ENCODE results near the gene PPDPF. TPM values are rescaled to one million over a fixed set of nuclear protein-coding genes. Genes with fewer than 3 reads are reported as not detected.

PPDPF gene
- total RNA-seq, 4 donors from 2014 or later: 142 to 613 (median 338) TPM

DNA sequence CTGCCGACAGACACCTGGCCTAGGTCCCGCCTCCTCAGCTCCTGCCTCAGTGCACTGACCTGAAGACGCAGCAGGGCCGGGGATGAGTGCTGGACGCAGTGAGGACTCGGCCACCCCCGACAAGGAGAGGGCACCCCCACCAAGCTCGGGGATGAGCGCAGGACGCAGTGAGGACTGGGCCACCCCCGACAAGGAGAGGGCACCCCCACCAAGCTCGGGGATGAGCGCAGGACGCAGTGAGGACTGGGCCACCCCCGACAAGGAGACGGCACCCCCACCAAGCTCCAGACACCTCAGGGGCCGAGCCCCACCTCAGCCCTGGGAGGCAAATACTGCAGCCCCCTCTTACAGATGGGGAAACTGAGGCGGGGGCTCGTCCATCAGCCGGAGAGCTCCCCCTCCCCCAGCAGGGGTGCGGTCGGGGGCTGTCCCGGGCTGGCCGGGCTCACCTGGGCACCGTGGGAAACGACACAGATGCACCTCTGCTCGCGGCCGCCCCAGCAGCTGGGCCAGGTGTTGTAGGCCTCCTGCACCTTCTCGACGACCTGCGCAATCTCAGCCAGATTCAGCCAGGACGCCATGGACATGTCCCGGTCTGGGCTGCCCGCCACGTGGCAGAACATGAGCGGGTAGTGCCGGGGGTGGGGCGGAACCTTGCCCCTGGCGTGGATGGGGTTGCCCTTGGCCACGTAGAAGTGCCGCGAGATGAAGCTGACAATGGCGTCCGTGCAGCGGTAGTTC is 46.0 kb downstream of the PPDPF start:
- Histone ChIP-seq H3K27ac (no peak overlapping the region), H3K9me3 (no peaks in the 10 kb centered on the region), H3K4me1 (peaks cover 0 to 15% (median 5%) of the 10 kb centered on the region in 3 donors), H3K36me3 (peaks cover 18 to 68% (median 28%) of the 10 kb centered on the region in 3 donors), H3K4me3 (peak overlapping the region in 1 of 4 donors; percentile 42), H3K27me3 (no peaks in the 10 kb centered on the region)
- TF ChIP-seq, protein P1, sequence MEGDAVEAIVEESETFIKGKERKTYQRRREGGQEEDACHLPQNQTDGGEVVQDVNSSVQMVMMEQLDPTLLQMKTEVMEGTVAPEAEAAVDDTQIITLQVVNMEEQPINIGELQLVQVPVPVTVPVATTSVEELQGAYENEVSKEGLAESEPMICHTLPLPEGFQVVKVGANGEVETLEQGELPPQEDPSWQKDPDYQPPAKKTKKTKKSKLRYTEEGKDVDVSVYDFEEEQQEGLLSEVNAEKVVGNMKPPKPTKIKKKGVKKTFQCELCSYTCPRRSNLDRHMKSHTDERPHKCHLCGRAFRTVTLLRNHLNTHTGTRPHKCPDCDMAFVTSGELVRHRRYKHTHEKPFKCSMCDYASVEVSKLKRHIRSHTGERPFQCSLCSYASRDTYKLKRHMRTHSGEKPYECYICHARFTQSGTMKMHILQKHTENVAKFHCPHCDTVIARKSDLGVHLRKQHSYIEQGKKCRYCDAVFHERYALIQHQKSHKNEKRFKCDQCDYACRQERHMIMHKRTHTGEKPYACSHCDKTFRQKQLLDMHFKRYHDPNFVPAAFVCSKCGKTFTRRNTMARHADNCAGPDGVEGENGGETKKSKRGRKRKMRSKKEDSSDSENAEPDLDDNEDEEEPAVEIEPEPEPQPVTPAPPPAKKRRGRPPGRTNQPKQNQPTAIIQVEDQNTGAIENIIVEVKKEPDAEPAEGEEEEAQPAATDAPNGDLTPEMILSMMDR (IDR thresholded peaks at IDR 0.05): no peak
- TF ChIP-seq POLR2A (IDR thresholded peaks at IDR 0.05): no peak
- DNase-seq: no peak
- intact Hi-C loops (cut with DNase I): no loop called here
- 76 to 89% methylated on average over 7 to 8 of the region's 46 CpGs for WGBS, 2 donors

DNA sequence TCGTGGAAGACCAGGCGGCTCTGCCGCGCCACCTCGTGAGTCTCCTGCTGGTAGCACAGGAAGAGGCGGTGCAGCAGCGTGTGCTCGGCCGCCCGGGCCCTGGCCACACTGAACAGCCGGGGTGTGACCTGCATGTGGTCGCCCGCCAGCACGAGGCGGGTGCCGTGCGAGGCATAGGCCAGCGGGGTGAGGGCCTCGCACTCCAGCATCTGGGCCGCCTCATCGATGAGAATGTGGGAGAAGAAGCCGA is 46.5 kb downstream of the PPDPF start:
- Histone ChIP-seq H3K36me3 (peaks cover 17 to 66% (median 24%) of the 10 kb centered on the region in 3 donors), H3K27ac (peak overlapping the region in 1 of 4 donors; percentile 67), H3K9me3 (no peaks in the 10 kb centered on the region), H3K4me3 (peak overlapping the region in 1 of 4 donors; percentile 42), H3K4me1 (peaks cover 0 to 17% (median 5%) of the 10 kb centered on the region in 3 donors), H3K27me3 (no peaks in the 10 kb centered on the region)
- TF ChIP-seq POLR2A (IDR thresholded peaks at IDR 0.05): no peak
- TF ChIP-seq, protein P1 (IDR thresholded peaks at IDR 0.05): no peak
- intact Hi-C loops (cut with DNase I): no loop called here
- 83% methylated on average over 8 of the region's 22 CpGs; no CpG with 5 or more reads in 1 of the 2 donors for WGBS, 2 donors
- DNase-seq: no peak

DNA sequence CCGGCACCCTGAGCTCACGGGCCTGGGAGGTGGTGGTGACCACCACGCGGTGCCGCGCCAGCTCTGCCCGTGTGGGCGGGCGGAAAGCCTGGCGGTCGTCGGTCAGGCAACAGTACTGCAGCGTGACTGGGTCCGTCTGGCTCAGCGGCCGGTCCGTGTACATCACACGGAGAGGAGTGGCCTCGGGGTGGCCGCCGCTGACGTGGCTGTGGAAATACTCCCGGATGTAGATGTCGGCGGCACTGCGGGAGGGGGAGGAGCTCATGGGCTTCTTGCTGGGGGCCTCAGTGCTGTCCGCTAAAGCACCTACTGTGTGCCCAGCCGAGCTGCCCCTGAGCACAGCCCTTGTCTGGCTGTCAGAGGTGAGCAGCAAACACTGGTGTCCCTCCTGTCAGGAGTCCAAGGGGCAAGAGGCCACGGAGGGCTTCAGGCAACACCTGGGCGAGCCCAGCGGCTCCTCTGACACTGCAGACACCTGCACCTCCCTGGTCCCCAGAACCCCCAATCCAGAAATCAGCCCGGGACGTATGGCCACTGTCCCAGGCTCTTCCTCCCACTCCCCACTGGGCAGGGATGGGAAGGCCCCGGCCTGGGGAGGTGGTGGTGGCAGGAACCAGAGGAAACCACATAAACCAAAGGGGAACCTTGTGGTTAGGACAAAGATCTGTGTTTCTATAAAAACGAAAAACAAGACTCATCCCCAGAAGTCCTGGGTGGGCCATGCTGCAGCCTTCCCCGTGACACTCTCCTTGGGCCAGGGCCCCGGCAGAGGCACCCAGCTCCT is 47.0 kb downstream of the PPDPF start:
- no peak for DNase-seq
- TF ChIP-seq, protein P1 (IDR thresholded peaks at IDR 0.05): no peak
- TF ChIP-seq POLR2A (IDR thresholded peaks at IDR 0.05): peak in 1 of 4 donors; percentile 32
- 59 to 65% methylated on average over 12 to 19 of the region's 37 CpGs for WGBS, 2 donors
- Histone ChIP-seq H3K4me3 (peak overlapping the region in 2 of 4 donors; percentile 10 to 42), H3K9me3 (no peaks in the 10 kb centered on the region), H3K4me1 (peaks cover 0 to 22% (median 5%) of the 10 kb centered on the region in 3 donors), H3K27ac (peak overlapping the region in 2 of 4 donors; percentile 50 to 67), H3K36me3 (peaks cover 15 to 66% (median 19%) of the 10 kb centered on the region in 3 donors), H3K27me3 (no peaks in the 10 kb centered on the region)
- intact Hi-C loops (cut with DNase I): no loop called here

DNA sequence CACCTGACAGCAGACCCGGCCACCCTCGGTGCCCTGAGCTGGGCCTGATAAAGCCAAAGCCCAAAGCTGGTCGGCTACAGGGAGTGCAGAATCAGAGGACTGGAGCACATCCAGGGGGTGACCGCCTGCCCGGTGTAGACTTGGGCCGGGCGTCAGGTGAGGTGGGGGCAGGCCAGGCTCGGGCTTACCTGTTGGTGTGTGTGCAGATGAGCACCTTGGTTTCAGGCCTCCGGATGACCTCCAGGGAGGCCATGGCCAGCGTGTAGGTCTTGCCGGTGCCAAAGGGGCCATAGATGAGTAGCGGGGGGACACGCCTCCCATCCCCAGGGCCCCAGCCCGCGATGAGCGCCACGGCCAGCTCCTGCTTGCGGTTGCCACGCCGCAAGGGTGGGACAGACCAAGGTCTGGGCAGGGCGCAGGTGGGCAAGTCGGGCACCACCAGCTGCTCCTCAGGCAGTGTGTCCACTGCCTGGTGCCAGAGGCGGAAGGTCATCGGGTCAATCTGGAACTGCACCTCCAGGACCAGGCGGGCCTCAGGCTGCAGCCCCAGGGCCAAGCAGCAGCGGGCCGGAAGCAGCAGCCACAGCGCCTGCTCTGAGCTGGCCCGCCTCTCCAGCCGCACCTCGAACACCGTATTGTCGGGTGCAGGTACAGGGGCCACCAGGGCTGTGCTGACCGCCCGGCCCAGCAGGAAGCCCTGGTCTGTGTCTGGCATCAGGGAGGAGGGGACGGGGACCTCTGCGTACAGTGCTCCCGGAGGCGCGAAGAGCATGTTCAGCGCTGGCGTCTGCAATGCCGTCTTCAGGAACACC is 47.8 kb downstream of the PPDPF start:
- no peak for DNase-seq
- TF ChIP-seq, protein P1 (IDR thresholded peaks at IDR 0.05): no peak
- TF ChIP-seq POLR2A (IDR thresholded peaks at IDR 0.05): no peak

More for the DNA sequence above, 47.8 kb downstream of the PPDPF start:
- peaks cover 11 to 62% (median 11%) of the 10 kb centered on the region in 3 donors for H3K36me3 ChIP-seq
- no peaks in the 10 kb centered on the region for H3K27me3 ChIP-seq
- peak overlapping the region in 2 of 4 donors; percentile 10 to 42 for H3K4me3 ChIP-seq
- intact Hi-C loops (cut with DNase I): no loop called here
- H3K27ac ChIP-seq: peak overlapping the region in 1 of 4 donors; percentile 67
- H3K4me1 ChIP-seq: peaks cover 7 to 30% (median 10%) of the 10 kb centered on the region in 3 donors
- no peaks in the 10 kb centered on the region for H3K9me3 ChIP-seq
- WGBS, 2 donors: 86 to 92% methylated on average over 5 of the region's 43 CpGs
